ENCODE results near the gene CC2D1B.

Gene CC2D1B

GRCh38 chr1:52358851-52359497 lies 7.0 kb downstream of the CC2D1B start:
- no peak for DNase-seq

- DNase-seq: no peak
Measured at GRCh38 chr1:52357397-52357796, 8.6 kb downstream of the CC2D1B start.

GRCh38 chr1:52356818-52357355 lies 9.1 kb downstream of the CC2D1B start:
- no peak for DNase-seq

GRCh38 chr1:52355847-52356505 lies 10.0 kb downstream of the CC2D1B start:
- no peak for DNase-seq

GRCh38 chr1:52355436-52355835 lies 10.6 kb downstream of the CC2D1B start:
- DNase-seq: no peak

GRCh38 chr1:52352690-52353089 lies 13.3 kb downstream of the CC2D1B start:
- DNase-seq: no peak

- DNase-seq: no peak
Measured at GRCh38 chr1:52348704-52349300, 17.2 kb downstream of the CC2D1B start.

- no peak for DNase-seq
Measured at GRCh38 chr1:52346653-52347052, 19.4 kb downstream of the CC2D1B start.

GRCh38 chr1:52345252-52345651 lies 20.8 kb downstream of the CC2D1B start:
- no peak for DNase-seq

GRCh38 chr1:52343979-52344378 lies 22.0 kb downstream of the CC2D1B start:
- DNase-seq: no peak

GRCh38 chr1:52341655-52342260 lies 24.2 kb downstream of the CC2D1B start:
- DNase-seq: no peak

- DNase-seq: no peak
Measured at GRCh38 chr1:52337439-52337838, 28.6 kb downstream of the CC2D1B start.

GRCh38 chr1:52334906-52335528 lies 31.0 kb downstream of the CC2D1B start:
- DNase-seq: no peak

- no peak for DNase-seq
Measured at GRCh38 chr1:52332411-52332810, 33.6 kb downstream of the CC2D1B start.

- no peak for DNase-seq
Measured at GRCh38 chr1:52328615-52329014, 37.4 kb downstream of the CC2D1B start.

GRCh38 chr1:52325786-52326185 lies 40.2 kb downstream of the CC2D1B start:
- DNase-seq: no peak

- DNase-seq: no peak
Measured at GRCh38 chr1:52323731-52324130, 42.3 kb downstream of the CC2D1B start.

- no peak for DNase-seq
Measured at GRCh38 chr1:52321061-52321460, 44.9 kb downstream of the CC2D1B start.

GRCh38 chr1:52306227-52307006 lies 59.6 kb downstream of the CC2D1B start:
- no peak for DNase-seq

GRCh38 chr1:52305417-52306226 lies 60.4 kb downstream of the CC2D1B start:
- DNase-seq: no peak

Data from CD4-positive, alpha-beta T cell treated with Interferon alpha-2 for 1 hour (primary cell).